ENCODE measurements around the gene FPGS. TPM values are rescaled to one million over a fixed set of nuclear protein-coding genes. Genes with fewer than 3 reads are reported as not detected.
"Not testable (repeated sequence)": the region's sequence is repeated elsewhere in the genome, so short reads cannot be mapped to it uniquely, and the experiment has no call there.

FPGS gene
- total RNA-seq, 1 experiment from 2014 or later, result 70.6 TPM

- no peaks in the 10 kb centered on the region for H3K27me3 ChIP-seq (ENCODE audit: insufficient read depth, low read length)
- no peaks in the 10 kb centered on the region for H3K9me2 ChIP-seq (ENCODE audit: insufficient read depth)
- RAD21 ChIA-PET (ENCODE audit: low non-redundant PET in 1 of 2, low total read pairs in 2 of 2, uncharacterized antibody in 2 of 2, unreplicated experiment in 2 of 2), result no interaction called here
- no peak overlapping the region for H3K9ac ChIP-seq (ENCODE audit: low read length)
- peaks cover 5% of the 10 kb centered on the region in 2 experiments; a peak in 3 of 4 replicates for H3K4me1 ChIP-seq (ENCODE audit: control insufficient read depth in 1 of 2, insufficient read depth in 2 of 2, low read length in 2 of 2)
- no peak for DNase-seq (ENCODE audit: low read depth, low spot score)
- no peaks in the 10 kb centered on the region for H3K79me2 ChIP-seq (ENCODE audit: insufficient read depth, low read length)
- no peak overlapping the region; the same call in 1 of the 2 replicates for H3K27ac ChIP-seq (ENCODE audit: low read depth, low read length)
- H3K36me3 ChIP-seq (ENCODE audit: control insufficient read depth in 1 of 2, insufficient read depth in 2 of 2, low read length in 2 of 2), result no peaks in the 10 kb centered on the region
- no peak for ATAC-seq
- H3K4me3 ChIP-seq (replicated peaks in 1 of 2; ENCODE audit: low read depth in 1 of 2, low read length in 2 of 2), result no peak overlapping the region
- intact Hi-C loops (cut with micrococcal nuclease), result no loop called here
- no peaks in the 10 kb centered on the region for H3K9me3 ChIP-seq (ENCODE audit: control insufficient read depth in 1 of 2, insufficient read depth in 1 of 2, low read depth in 1 of 2, low read length in 2 of 2)
- TF ChIP-seq EGR1 (IDR thresholded peaks at IDR 0.05; ENCODE audit: low read depth), result no peak
- no peak for TF ChIP-seq ZNF274 (IDR thresholded peaks at IDR 0.05; ENCODE audit: low read depth, low read length)
- TF ChIP-seq ATF3 (IDR thresholded peaks at IDR 0.05), result no peak
- no peak for TF ChIP-seq ZFX (IDR thresholded peaks at IDR 0.05)
- TF ChIP-seq CTCF (IDR thresholded peaks at IDR 0.05 in 2 of 3, conservative IDR thresholded peaks at IDR 0.05 in 1 of 3; ENCODE audit: borderline replicate concordance in 1 of 3, insufficient read depth in 1 of 3, low read depth in 2 of 3, low read length in 2 of 3), result no peak
- TF ChIP-seq POLR2A (IDR thresholded peaks at IDR 0.05; ENCODE audit: borderline replicate concordance, extremely low read depth, insufficient read depth, insufficient read length), result no peak
- no peak for TF ChIP-seq JUND (IDR thresholded peaks at IDR 0.05)
- POLR2A ChIA-PET, result interaction anchor here (0.8 kb wide), 1 partner anchor 40 kb away, joined by 4 read pairs; no protein-coding TSS in a partner anchor
- no peak overlapping the region for H2AFZ ChIP-seq (ENCODE audit: low read depth, low read length, poor library complexity, severe bottlenecking)
- H4K20me1 ChIP-seq (ENCODE audit: insufficient read depth), result no peaks in the 10 kb centered on the region
- CTCF ChIA-PET, result interaction anchor here (1.1 kb wide), 1 partner anchor 46 kb away, joined by 4 read pairs; the partner anchor contains the start of gene TOR2A
- no peak overlapping the region for H3K4me2 ChIP-seq (ENCODE audit: low read length)
- no TSS peak for BruUV-seq (replicated peaks)
These were observed 22.4 kb upstream of the FPGS start for GRCh38 chr9:127780126-127780885.

GRCh38 chr9:127780909-127781308 is 21.8 kb upstream of the FPGS start:
- BruUV-seq (replicated peaks); H3K79me2 ChIP-seq (ENCODE audit: insufficient read depth, low read length); H2AFZ ChIP-seq (ENCODE audit: low read depth, low read length, poor library complexity, severe bottlenecking); H3K4me3 ChIP-seq (replicated peaks in 1 of 2; ENCODE audit: low read depth in 1 of 2, low read length in 2 of 2); DNase-seq (ENCODE audit: low read depth, low spot score); intact Hi-C loops (cut with micrococcal nuclease); H4K20me1 ChIP-seq (ENCODE audit: insufficient read depth); RAD21 ChIA-PET (ENCODE audit: low non-redundant PET in 1 of 2, low total read pairs in 2 of 2, uncharacterized antibody in 2 of 2, unreplicated experiment in 2 of 2); H3K9me2 ChIP-seq (ENCODE audit: insufficient read depth); H3K9ac ChIP-seq (ENCODE audit: low read length); H3K9me3 ChIP-seq (ENCODE audit: control insufficient read depth in 1 of 2, insufficient read depth in 1 of 2, low read depth in 1 of 2, low read length in 2 of 2); H3K27ac ChIP-seq (ENCODE audit: low read depth, low read length); H3K36me3 ChIP-seq (ENCODE audit: control insufficient read depth in 1 of 2, insufficient read depth in 2 of 2, low read length in 2 of 2); H3K27me3 ChIP-seq (ENCODE audit: insufficient read depth, low read length); H3K4me1 ChIP-seq (ENCODE audit: control insufficient read depth in 1 of 2, insufficient read depth in 2 of 2, low read length in 2 of 2); ATAC-seq; H3K4me2 ChIP-seq (ENCODE audit: low read length): not testable (repeated sequence)
- CTCF ChIA-PET, result interaction anchor here (1.1 kb wide), 1 partner anchor 46 kb away, joined by 4 read pairs; the partner anchor contains the start of gene TOR2A
- POLR2A ChIA-PET, result interaction anchor here (0.8 kb wide), 1 partner anchor 40 kb away, joined by 4 read pairs; no protein-coding TSS in a partner anchor
